H9 (cell line): ENCODE data around the gene RICTOR. TPM values are rescaled to one million over a fixed set of nuclear protein-coding genes. Genes with fewer than 3 reads are reported as not detected.

Experiments
- DNase-seq: peaks from one replicate; pipeline ENCODE4 v3.0.0-alpha.2; 2017
- H2AFZ ChIP-seq: one replicate; pipeline ENCODE4 v1.6.1; 2013; ENCODE audit warnings: mild to moderate bottlenecking, low read length, control low read depth, moderate library complexity
- H2AK5ac ChIP-seq: 2 replicates; pipeline ENCODE4 v1.6.1; 2013; ENCODE audit warnings: low read length, control low read depth, mixed read lengths; ENCODE audit not compliant: insufficient read length
- H2BK120ac ChIP-seq: one replicate; pipeline ENCODE4 v1.6.1; 2013; ENCODE audit warnings: low read depth, mild to moderate bottlenecking, low read length, control low read depth, inconsistent platforms; ENCODE audit not compliant: poor library complexity, severe bottlenecking
- H2BK12ac ChIP-seq: 2 replicates; pipeline ENCODE4 v1.6.1; 2013; ENCODE audit warnings: low read length, control low read depth, mixed read lengths, low read depth; ENCODE audit not compliant: insufficient read length
- H2BK15ac ChIP-seq: 2 replicates; pipeline ENCODE4 v1.6.1; 2013; ENCODE audit warnings: low read depth, low read length, control low read depth
- H2BK20ac ChIP-seq: one replicate; pipeline ENCODE4 v1.6.1; 2013; ENCODE audit warnings: low read depth, mild to moderate bottlenecking, low read length, control low read depth, inconsistent platforms; ENCODE audit not compliant: poor library complexity, severe bottlenecking
- H2BK5ac ChIP-seq: 2 replicates; pipeline ENCODE4 v1.6.1; 2013; ENCODE audit warnings: low read length, control low read depth, mixed read lengths; ENCODE audit not compliant: insufficient read length
- H3K14ac ChIP-seq: 2 replicates; pipeline ENCODE4 v1.6.1; 2013; ENCODE audit warnings: low read length, control low read depth; ENCODE audit not compliant: insufficient read depth
- H3K18ac ChIP-seq: 2 replicates; pipeline ENCODE4 v1.6.1; 2013; ENCODE audit warnings: low read depth, mild to moderate bottlenecking, mixed read lengths, low read length, control low read depth; ENCODE audit not compliant: insufficient read length
- H3K23ac ChIP-seq: 2 replicates; pipeline ENCODE4 v1.6.1; 2013; ENCODE audit warnings: low read length, control low read depth, mixed read lengths, low read depth; ENCODE audit not compliant: insufficient read length
- H3K23me2 ChIP-seq: 2 replicates; pipeline ENCODE4 v1.6.1; 2013; ENCODE audit warnings: low read depth, mild to moderate bottlenecking, mixed read lengths, low read length, control low read depth; ENCODE audit not compliant: insufficient read length, poor library complexity, severe bottlenecking
- H3K27ac ChIP-seq: 2 replicates; pipeline ENCODE4 v1.5.1; 2013; ENCODE audit warnings: low read length, control low read depth, mixed read lengths, low read depth; ENCODE audit not compliant: insufficient read length
- H3K27me3 ChIP-seq: 2 replicates; pipeline ENCODE4 v1.6.1; 2013; ENCODE audit warnings: low read length, control low read depth, inconsistent platforms; ENCODE audit not compliant: insufficient read depth
- H3K4ac ChIP-seq: 2 replicates; pipeline ENCODE4 v1.6.1; 2013; ENCODE audit warnings: low read depth, mild to moderate bottlenecking, control low read depth, inconsistent platforms, low read length, moderate library complexity
- H3K4me1 ChIP-seq: 2 replicates; pipeline ENCODE4 v1.6.1; 2013; ENCODE audit warnings: low read length, control low read depth, inconsistent platforms; ENCODE audit not compliant: insufficient read depth
- H3K4me2 ChIP-seq: 2 replicates; pipeline ENCODE4 v1.6.1; 2013; ENCODE audit warnings: low read length, control low read depth, mixed read lengths; ENCODE audit not compliant: insufficient read length, insufficient read depth
- H3K56ac ChIP-seq: 2 replicates; pipeline ENCODE4 v1.6.1; 2013; ENCODE audit warnings: low read depth, mild to moderate bottlenecking, mixed read lengths, low read length, control low read depth; ENCODE audit not compliant: insufficient read length
- H3K79me1 ChIP-seq: 2 replicates; pipeline ENCODE4 v1.6.1; 2013; ENCODE audit warnings: low read depth, mild to moderate bottlenecking, moderate library complexity, low read length, control low read depth, inconsistent platforms; ENCODE audit not compliant: insufficient read depth, poor library complexity, severe bottlenecking
- H3K79me2 ChIP-seq: 2 replicates; pipeline ENCODE4 v1.6.1; 2013; ENCODE audit warnings: low read length, control low read depth, inconsistent platforms; ENCODE audit not compliant: insufficient read depth
- H3K9ac ChIP-seq: 2 replicates; pipeline ENCODE4 v1.6.1; 2013; ENCODE audit warnings: low read length, control low read depth, mixed read lengths; ENCODE audit not compliant: insufficient read length; ENCODE audit errors: extremely low read depth
- H3K9me3 ChIP-seq: one replicate; pipeline ENCODE4 v1.6.1; 2013; ENCODE audit warnings: low read depth, low read length, inconsistent platforms; ENCODE audit not compliant: control insufficient read depth
- H3T11ph ChIP-seq: one replicate; pipeline ENCODE4 v1.6.1; 2013; ENCODE audit warnings: mild to moderate bottlenecking, low read length, control low read depth, inconsistent platforms
- H4K20me1 ChIP-seq: one replicate; pipeline ENCODE4 v1.6.1; 2013; ENCODE audit not compliant: control insufficient read depth, insufficient read length, insufficient read depth
- H4K5ac ChIP-seq: 2 replicates; pipeline ENCODE4 v1.6.1; 2013; ENCODE audit warnings: low read depth, mild to moderate bottlenecking, mixed read lengths, low read length, control low read depth; ENCODE audit not compliant: insufficient read length
- H4K8ac ChIP-seq: replicated peaks from 2 replicates; pipeline ENCODE4 v1.6.1; 2013; ENCODE audit warnings: low read length, control low read depth, mixed read lengths, low read depth; ENCODE audit not compliant: insufficient read length
- H4K91ac ChIP-seq: 2 replicates; pipeline ENCODE4 v1.6.1; 2013; ENCODE audit warnings: low read depth, mild to moderate bottlenecking, moderate library complexity, mixed read lengths, low read length, control low read depth; ENCODE audit not compliant: insufficient read length
- H3K27ac Mint-ChIP-seq, 3 experiments: 2 replicates in 2 of 3; 3 replicates in 1 of 3; pipeline ENCODE4 v1.8.0; 2020 to 2021; ENCODE audit warnings: mixed read lengths in 3 of 3, mild to moderate bottlenecking in 1 of 3, moderate library complexity in 1 of 3
- H3K27me3 Mint-ChIP-seq: 2 replicates; pipeline ENCODE4 v1.8.0; 2021; ENCODE audit warnings: low read depth, mild to moderate bottlenecking, moderate library complexity, mixed read lengths
- H3K36me3 Mint-ChIP-seq, 3 experiments: 2 replicates in 2 of 3; 3 replicates in 1 of 3; pipeline ENCODE4 v1.8.0; 2020 to 2021; ENCODE audit warnings: low read depth in 3 of 3, mixed read lengths in 3 of 3; ENCODE audit not compliant: insufficient read depth in 1 of 3
- H3K4me1 Mint-ChIP-seq, 2 experiments: 2 replicates each; pipeline ENCODE4 v1.8.0; 2020; ENCODE audit warnings: mixed read lengths in 2 of 2
- H3K4me3 Mint-ChIP-seq, 2 experiments: 2 replicates in 1 of 2; 3 replicates in 1 of 2; pipeline ENCODE4 v1.8.0; 2020 to 2021; ENCODE audit warnings: mild to moderate bottlenecking in 2 of 2, mixed read lengths in 2 of 2, moderate library complexity in 1 of 2
- H3K9me3 Mint-ChIP-seq, 2 experiments: 2 replicates in 1 of 2; 3 replicates in 1 of 2; pipeline ENCODE4 v1.8.0; 2020; ENCODE audit warnings: mild to moderate bottlenecking in 2 of 2, mixed read lengths in 2 of 2, moderate library complexity in 1 of 2
- CTCF ChIP-seq: fragments of 200-600 bp; sonication (generic); conservative IDR thresholded peaks from 3 replicates; pipeline ENCODE4 v1.8.0; 2021; ENCODE audit warnings: antibody characterized with exemption, mild to moderate bottlenecking
- WGBS: extraction: QIAGEN DNeasy Blood & Tissue Kit; methylation state at CpG from one replicate; pipeline ENCODE4 v1.1.7; 2013; ENCODE audit warnings: missing lambda C conversion rate, low lambda C conversion rate, mixed read lengths; ENCODE audit not compliant: insufficient read length; ENCODE audit errors: extremely low coverage; 5-methylcytosine and 5-hydroxymethylcytosine counted together
- total RNA-seq: library from RNA; stranded (reverse); gene quantifications from 2 replicates; pipeline ENCODE4 v1.2.1, GENCODE V29; 2021

The RICTOR gene
- total RNA-seq, 1 experiment from 2014 or later = 20.9 TPM

- Histone ChIP-seq H4K5ac (no peak overlapping the region), H3K27me3 (no peaks in the 10 kb centered on the region), H3K9me3 (no peaks in the 10 kb centered on the region), H2AFZ (no peak overlapping the region), H4K8ac (no peak overlapping the region), H3K23me2 (no peaks in the 10 kb centered on the region), H3K14ac (no peak overlapping the region), H3K4me2 (no peak overlapping the region), H3K79me1 (no peaks in the 10 kb centered on the region), H2BK5ac (no peak overlapping the region), H3K27ac (no peak overlapping the region), H2BK20ac (no peak overlapping the region), H3K9ac (no peak overlapping the region), H3K18ac (no peak overlapping the region), H3T11ph (no peak overlapping the region), H3K4ac (no peak overlapping the region), H2AK5ac (no peak overlapping the region), H4K91ac (no peak overlapping the region), H4K20me1 (no peaks in the 10 kb centered on the region), H3K4me1 (peaks cover 13% of the 10 kb centered on the region), H2BK15ac (no peak overlapping the region), H3K56ac (no peak overlapping the region), H3K79me2 (no peaks in the 10 kb centered on the region), H2BK120ac (no peak overlapping the region), H3K23ac (no peak overlapping the region), H2BK12ac (no peak overlapping the region)
- Mint-ChIP-seq H3K4me3 (no peak overlapping the region), H3K27me3 (no peaks in the 10 kb centered on the region), H3K36me3 (peaks cover 0 to 12% (median 0%) of the 10 kb centered on the region in 3 experiments; a peak in 4 of 7 replicates), H3K4me1 (peaks cover 36 to 37% of the 10 kb centered on the region in 2 experiments), H3K9me3 (no peaks in the 10 kb centered on the region), H3K27ac (peak overlapping the region in 2 of 3 experiments; percentile 5 to 83; a peak in 2 of 7 replicates)
- no peak for DNase-seq
- WGBS = no CpG with 5 or more reads among the region's 4 CpGs
- no peak for TF ChIP-seq CTCF
Measured at GRCh38 chr5:39019254-39019653, 54.9 kb downstream of the RICTOR start.
